Right cardiac atrium (tissue), 5 donors: ENCODE results near the gene STK16. TPM values are rescaled to one million over a fixed set of nuclear protein-coding genes. Genes with fewer than 3 reads are reported as not detected.
"Not testable (repeated sequence)": the region's sequence is repeated elsewhere in the genome, so short reads cannot be mapped to it uniquely, and the experiment has no call there.

ENCODE experiments used
- ATAC-seq, 2 donors: fragments of 200-7000 bp; cut with Tn5 transposase; one replicate each; pipeline versions ENCODE4 v1.8.0 to v1.9.1; 2020; ENCODE audit warnings: moderate library complexity in 2 of 2, mild to moderate bottlenecking in 1 of 2
- DNase-seq, 3 donors: peaks; one replicate each; pipeline ENCODE4 v3.0.0-alpha.2; 2020
- H3K27ac ChIP-seq: one replicate; pipeline ENCODE4 v1.5.1; 2013; ENCODE audit warnings: mild to moderate bottlenecking, low read length, control low read depth, moderate library complexity
- H3K27me3 ChIP-seq: one replicate; pipeline ENCODE4 v1.6.1; 2013; ENCODE audit not compliant: control insufficient read depth, insufficient read depth
- H3K4me1 ChIP-seq: one replicate; pipeline ENCODE4 v1.6.1; 2013; ENCODE audit warnings: low read length; ENCODE audit not compliant: control insufficient read depth, insufficient read depth
- H3K4me3 ChIP-seq: one replicate; pipeline ENCODE4 v1.5.1; 2013; ENCODE audit warnings: low read length, control low read depth
- H3K9me3 ChIP-seq: one replicate; pipeline ENCODE4 v1.6.1; 2013; ENCODE audit warnings: low read length; ENCODE audit not compliant: control insufficient read depth
- WGBS: extraction: QIAGEN DNeasy Blood & Tissue Kit; methylation state at CpG from one replicate; pipeline ENCODE4 v1.1.7; 2013; 5-methylcytosine and 5-hydroxymethylcytosine counted together
- intact Hi-C, 4 donors: fragments of 100-400 bp; cut with DNase I; formaldehyde crosslinking; loops; one replicate each; pipeline versions ENCODE4 v1.11.0 to v1.14.0; 2022 to 2023
- long read RNA-seq, 4 donors: library from polyadenylated mRNA; unstranded; transcript quantifications; one replicate each; pipeline ENCODE4 v2.0.0, GENCODE V29; 2020 to 2021
- polyA plus RNA-seq: library from polyadenylated mRNA; stranded (reverse); fragments of 200-250 nt; gene quantifications from one replicate; pipeline ENCODE4 v1.2.3, GENCODE V29; 2013
- total RNA-seq, 4 donors: library from RNA; stranded (reverse); fragmentation: NEBNext Ultra II Directional; extraction: Animal tissue kit (Norgen Biotek cat#: 25700); gene quantifications; one replicate each; pipeline ENCODE4 v1.2.1, GENCODE V29; 2021
- donor health status: healthy with polysubstance abuse.
- donor health status: DM: no; HTN: yes; CAD: no.
- donor health status: DM: no; HTN: no; CAD: no.
- donor health status: DM: no; HTN: yes; CAD: no; lungs with severe emphysema.
- donor health status: DM: yes; HTN: yes; CAD: no.

The STK16 gene
- total RNA-seq (10 to 100 TPM; 17.5 to 19.7 (median 19.3) TPM), polyA plus RNA-seq (22.2 TPM)
- long read RNA-seq, donor 1, partial matches to known transcripts = 1 of 3 reads
- long read RNA-seq, donor 1, other reads (novel, unspliced or antisense) = 0 of 3 reads
- long read RNA-seq, donor 2, partial matches to known transcripts = 0 of 3 reads
- long read RNA-seq, donor 2, other reads (novel, unspliced or antisense) = 1 of 3 reads
- long read RNA-seq, donor 3, transcript STK16-204 (8 exons, 2,868 nt) = major isoform, 9 of 21 reads
- long read RNA-seq, donor 3, partial matches to known transcripts = 5 of 21 reads
- long read RNA-seq, donor 3, other reads (novel, unspliced or antisense) = 4 of 21 reads
- long read RNA-seq, donor 4, partial matches to known transcripts = 0 of 2 reads
- long read RNA-seq, donor 4, other reads (novel, unspliced or antisense) = 1 of 2 reads

- H3K27ac ChIP-seq = peak within 1 kb of the TSS; percentile 74
- H3K4me3 ChIP-seq = peak within 1 kb of the TSS; percentile 48
- H3K27me3 ChIP-seq = no peaks in the 10 kb centered on the region
- DNase-seq = peak; percentile 96 to 98 (median 98)
- H3K9me3 ChIP-seq = no peaks in the 10 kb centered on the region
- intact Hi-C loops = loop anchor here in 1 of 4 donors (10.0 kb wide), 1 partner anchor 49 kb away; no protein-coding TSS in a partner anchor
- peak; percentile 93 to 96 for ATAC-seq
- under 1% methylated on average over 46 of the region's 46 CpGs for WGBS
- H3K4me1 ChIP-seq = peaks cover 14% of the 10 kb centered on the region
Measured at GRCh38 chr2:219245148-219245898, at the start of gene STK16, which contains the start of gene GLB1L. Gene STK16, plus strand, starts transcription at chr2:219245479. Its CDS starts 521 bp downstream, at chr2:219246000. Gene GLB1L, minus strand, starts transcription at chr2:219245444. Its CDS starts 1,871 bp downstream, at chr2:219243573.

GRCh38 chr2:219197388-219197787, 47.9 kb upstream of the STK16 start:
- Histone ChIP-seq H3K9me3 (no peaks in the 10 kb centered on the region), H3K4me1 (no peaks in the 10 kb centered on the region), H3K4me3 (no peak overlapping the region), H3K27ac (no peak overlapping the region), H3K27me3 (no peaks in the 10 kb centered on the region)
- ATAC-seq (no peak), DNase-seq (no peak)
- 100% methylated on average over 1 of the region's 1 CpG for WGBS
- intact Hi-C loops = no loop called here

- Histone ChIP-seq H3K4me3 (no peak overlapping the region), H3K4me1 (no peaks in the 10 kb centered on the region), H3K27me3 (no peaks in the 10 kb centered on the region), H3K9me3 (no peaks in the 10 kb centered on the region), H3K27ac (no peak overlapping the region)
- 80% methylated on average over 5 of the region's 5 CpGs for WGBS
- DNase-seq (no peak), ATAC-seq (no peak)
- intact Hi-C loops = no loop called here
Measured at GRCh38 chr2:219198974-219199373, 46.3 kb upstream of the STK16 start.

- intact Hi-C loops = no loop called here
- WGBS = 81% methylated on average over 12 of the region's 12 CpGs
- Histone ChIP-seq H3K4me3 (no peak overlapping the region), H3K9me3 (no peaks in the 10 kb centered on the region), H3K27ac (no peak overlapping the region), H3K4me1 (no peaks in the 10 kb centered on the region), H3K27me3 (no peaks in the 10 kb centered on the region)
- peak in 1 of 3 donors; percentile 10 for DNase-seq
- no peak for ATAC-seq
Measured at GRCh38 chr2:219199470-219200211, 45.6 kb upstream of the STK16 start.

- intact Hi-C loops, H3K9me3 ChIP-seq, H3K27ac ChIP-seq, H3K4me3 ChIP-seq, H3K27me3 ChIP-seq, H3K4me1 ChIP-seq, ATAC-seq: not testable (repeated sequence)
- 80% methylated on average over 25 of the region's 26 CpGs for WGBS
- peak in 1 of 3 donors; percentile 22 for DNase-seq
Measured at GRCh38 chr2:219200502-219201326, 44.6 kb upstream of the STK16 start.

GRCh38 chr2:219201331-219201730, 43.9 kb upstream of the STK16 start:
- 93% methylated on average over 20 of the region's 21 CpGs for WGBS
- H3K4me1 ChIP-seq, ATAC-seq, H3K27ac ChIP-seq, H3K4me3 ChIP-seq, intact Hi-C loops, H3K9me3 ChIP-seq, H3K27me3 ChIP-seq: not testable (repeated sequence)
- peak in 1 of 3 donors; percentile 44 for DNase-seq

- intact Hi-C loops = loop anchor here in 1 of 4 donors (5.0 kb wide), 1 partner anchor 32 kb away; the partner anchor contains the start of gene SLC23A3
- H3K27ac ChIP-seq = no peak overlapping the region
- WGBS = 91% methylated on average over 7 of the region's 7 CpGs
- no peaks in the 10 kb centered on the region for H3K27me3 ChIP-seq
- H3K4me3 ChIP-seq = no peak overlapping the region
- no peak for ATAC-seq
- no peak for DNase-seq
- H3K4me1 ChIP-seq = peaks cover 10% of the 10 kb centered on the region
- no peaks in the 10 kb centered on the region for H3K9me3 ChIP-seq
Measured at GRCh38 chr2:219204425-219205164, 40.7 kb upstream of the STK16 start.

- WGBS = 80% methylated on average over 5 of the region's 5 CpGs
- no peaks in the 10 kb centered on the region for H3K9me3 ChIP-seq
- no peak overlapping the region for H3K4me3 ChIP-seq
- H3K27ac ChIP-seq = no peak overlapping the region
- intact Hi-C loops = loop anchor here in 1 of 4 donors (5.0 kb wide), 1 partner anchor 33 kb away; the partner anchor contains the start of gene SLC23A3
- H3K27me3 ChIP-seq = no peaks in the 10 kb centered on the region
- no peak for ATAC-seq
- H3K4me1 ChIP-seq = peaks cover 10% of the 10 kb centered on the region
- DNase-seq = no peak
Measured at GRCh38 chr2:219205165-219205538, 40.1 kb upstream of the STK16 start.

GRCh38 chr2:219205981-219206327, 39.3 kb upstream of the STK16 start:
- Histone ChIP-seq H3K27me3 (no peaks in the 10 kb centered on the region), H3K4me1 (peaks cover 10% of the 10 kb centered on the region), H3K27ac (peak overlapping the region; percentile 92), H3K9me3 (no peaks in the 10 kb centered on the region), H3K4me3 (peak overlapping the region; percentile 59)
- intact Hi-C loops = loop anchor here in 1 of 4 donors (5.0 kb wide), 1 partner anchor 34 kb away; the partner anchor contains the start of gene SLC23A3
- DNase-seq (no peak), ATAC-seq (no peak)
- 19% methylated on average over 7 of the region's 7 CpGs for WGBS
